ENCODE data around the gene SPTBN1. TPM values are rescaled to one million over a fixed set of nuclear protein-coding genes. Genes with fewer than 3 reads are reported as not detected.

Gene SPTBN1
- total RNA-seq, 3 donors from 2014 or later (not counting 1 experiment from before 2014, with no cell fraction given), result 65.7 to 142 (median 68.3) TPM

DNA sequence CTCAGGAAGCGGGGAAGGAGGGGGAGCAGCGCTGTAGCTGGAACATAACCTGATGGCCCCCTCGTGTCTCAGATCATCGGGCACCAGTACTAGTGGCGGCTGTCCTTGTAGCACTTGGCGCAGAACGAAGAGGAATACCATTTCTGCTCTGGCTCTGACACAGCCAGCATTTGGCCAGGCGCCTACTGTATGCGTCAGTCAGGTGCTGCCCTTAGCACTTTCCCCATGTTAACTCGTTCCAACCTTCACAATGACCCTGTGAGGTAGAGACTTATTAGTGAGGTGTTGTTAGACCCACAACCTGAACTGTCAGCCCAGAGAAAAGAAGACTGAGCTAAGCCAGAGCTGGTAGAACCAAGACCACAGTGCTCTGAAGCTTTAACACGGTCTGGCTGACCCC is 219.6 kb downstream of the SPTBN1 start:
- H3K27me3 ChIP-seq (ENCODE audit: control insufficient read depth, insufficient read depth, low read length), result no peaks in the 10 kb centered on the region
- H3K4me1 ChIP-seq (ENCODE audit: control insufficient read depth, insufficient read depth, low read length), result peaks cover 13% of the 10 kb centered on the region
- Mint-ChIP-seq H3K27me3 (ENCODE audit: low read depth in 2 of 2) (peaks cover 8 to 23% of the 10 kb centered on the region in 2 donors), H3K4me3 (no peak overlapping the region), H3K4me1 (peaks cover 11 to 15% of the 10 kb centered on the region in 2 donors), H3K27ac (no peak overlapping the region), H3K36me3 (no peaks in the 10 kb centered on the region), H3K9me3 (no peaks in the 10 kb centered on the region)
- no peaks in the 10 kb centered on the region for H3K36me3 ChIP-seq (ENCODE audit: control insufficient read depth, insufficient read depth, low read length)
- no peak overlapping the region for H3K4me3 ChIP-seq (ENCODE audit: low read length)
- no peak overlapping the region for H3K27ac ChIP-seq (ENCODE audit: low read length)
- 91% methylated on average over 11 of the region's 11 CpGs for WGBS (ENCODE audit: insufficient coverage)
- intact Hi-C loops (cut with micrococcal nuclease), result no loop called here
- TF ChIP-seq, protein P1, sequence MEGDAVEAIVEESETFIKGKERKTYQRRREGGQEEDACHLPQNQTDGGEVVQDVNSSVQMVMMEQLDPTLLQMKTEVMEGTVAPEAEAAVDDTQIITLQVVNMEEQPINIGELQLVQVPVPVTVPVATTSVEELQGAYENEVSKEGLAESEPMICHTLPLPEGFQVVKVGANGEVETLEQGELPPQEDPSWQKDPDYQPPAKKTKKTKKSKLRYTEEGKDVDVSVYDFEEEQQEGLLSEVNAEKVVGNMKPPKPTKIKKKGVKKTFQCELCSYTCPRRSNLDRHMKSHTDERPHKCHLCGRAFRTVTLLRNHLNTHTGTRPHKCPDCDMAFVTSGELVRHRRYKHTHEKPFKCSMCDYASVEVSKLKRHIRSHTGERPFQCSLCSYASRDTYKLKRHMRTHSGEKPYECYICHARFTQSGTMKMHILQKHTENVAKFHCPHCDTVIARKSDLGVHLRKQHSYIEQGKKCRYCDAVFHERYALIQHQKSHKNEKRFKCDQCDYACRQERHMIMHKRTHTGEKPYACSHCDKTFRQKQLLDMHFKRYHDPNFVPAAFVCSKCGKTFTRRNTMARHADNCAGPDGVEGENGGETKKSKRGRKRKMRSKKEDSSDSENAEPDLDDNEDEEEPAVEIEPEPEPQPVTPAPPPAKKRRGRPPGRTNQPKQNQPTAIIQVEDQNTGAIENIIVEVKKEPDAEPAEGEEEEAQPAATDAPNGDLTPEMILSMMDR (IDR thresholded peaks at IDR 0.05), result no peak
- no peak for DNase-seq
- ATAC-seq, result no peak
- H3K9me3 ChIP-seq (ENCODE audit: control insufficient read depth, insufficient read depth, low read length), result no peaks in the 10 kb centered on the region

DNA sequence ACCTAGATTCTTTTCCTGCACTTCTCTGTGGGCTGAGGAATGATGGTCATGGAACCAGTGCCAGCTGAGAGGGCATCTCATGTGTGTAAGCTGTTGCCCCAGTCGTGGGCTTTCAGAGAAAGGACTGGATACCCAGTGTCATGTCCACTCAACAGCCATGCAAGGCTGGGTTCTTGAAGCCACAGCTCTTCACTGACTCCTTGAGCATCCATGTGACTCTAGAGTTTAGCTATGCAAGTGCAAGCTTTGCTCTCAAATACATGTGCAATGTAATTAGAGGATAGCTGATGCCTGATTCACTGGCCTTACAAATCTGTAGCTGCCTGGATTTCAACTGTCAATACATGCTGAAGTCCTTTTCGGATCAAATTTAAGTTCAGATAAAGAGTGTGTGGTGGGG is 220.5 kb downstream of the SPTBN1 start:
- ATAC-seq (no peak), DNase-seq (no peak)
- Mint-ChIP-seq H3K4me1 (peaks cover 11 to 15% of the 10 kb centered on the region in 2 donors), H3K36me3 (no peaks in the 10 kb centered on the region), H3K27me3 (ENCODE audit: low read depth in 2 of 2) (peaks cover 8 to 23% of the 10 kb centered on the region in 2 donors), H3K4me3 (no peak overlapping the region), H3K9me3 (no peaks in the 10 kb centered on the region), H3K27ac (no peak overlapping the region)
- H3K27ac ChIP-seq (ENCODE audit: low read length), result no peak overlapping the region
- no peaks in the 10 kb centered on the region for H3K36me3 ChIP-seq (ENCODE audit: control insufficient read depth, insufficient read depth, low read length)
- H3K9me3 ChIP-seq (ENCODE audit: control insufficient read depth, insufficient read depth, low read length), result no peaks in the 10 kb centered on the region
- TF ChIP-seq, protein P1 (IDR thresholded peaks at IDR 0.05), result no peak
- no peaks in the 10 kb centered on the region for H3K27me3 ChIP-seq (ENCODE audit: control insufficient read depth, insufficient read depth, low read length)
- intact Hi-C loops (cut with micrococcal nuclease), result no loop called here
- peaks cover 13% of the 10 kb centered on the region for H3K4me1 ChIP-seq (ENCODE audit: control insufficient read depth, insufficient read depth, low read length)
- no peak overlapping the region for H3K4me3 ChIP-seq (ENCODE audit: low read length)
- WGBS (ENCODE audit: insufficient coverage), result 71% methylated on average over 2 of the region's 2 CpGs

DNA sequence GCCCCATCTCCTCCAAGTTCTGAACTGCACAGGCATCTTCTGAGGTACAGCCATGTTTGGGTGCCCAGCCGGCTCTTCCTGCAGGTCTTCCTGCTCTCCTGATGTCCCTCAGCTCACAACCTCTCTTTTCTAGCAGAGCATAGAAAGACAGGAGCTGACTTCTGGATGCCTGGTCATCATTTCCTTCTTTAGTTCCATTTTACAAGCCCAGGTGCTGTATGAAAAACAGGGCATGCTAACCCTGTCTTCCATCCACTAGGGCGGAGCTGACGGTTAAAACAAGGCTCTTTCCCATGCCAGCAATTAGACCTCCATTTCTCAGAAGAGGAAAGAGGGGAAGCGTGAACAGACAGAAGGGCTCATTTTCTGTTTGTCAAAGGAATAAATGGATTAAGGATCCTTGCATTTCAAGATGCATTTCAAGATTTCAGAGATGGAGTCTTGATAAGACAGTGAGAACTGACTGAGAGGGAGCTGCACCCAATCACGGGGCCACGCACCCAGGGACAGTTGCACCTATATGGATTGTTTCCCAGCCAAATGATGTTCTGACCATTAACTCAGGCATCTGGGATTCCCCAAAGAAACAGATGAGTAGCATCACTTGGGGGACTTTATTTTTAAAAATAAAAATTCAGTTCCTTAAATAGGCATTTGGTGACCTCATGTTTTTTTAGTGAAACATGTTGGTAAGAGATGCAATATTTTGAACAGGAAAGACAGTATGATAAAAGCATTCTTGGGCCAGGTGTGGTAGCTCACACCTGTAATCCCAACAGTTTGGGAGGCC is 221.5 kb downstream of the SPTBN1 start:
- H3K27ac ChIP-seq (ENCODE audit: low read length), result no peak overlapping the region
- ATAC-seq (no peak), DNase-seq (no peak)
- 95% methylated on average over 6 of the region's 6 CpGs for WGBS (ENCODE audit: insufficient coverage)
- Mint-ChIP-seq H3K9me3 (no peaks in the 10 kb centered on the region), H3K4me3 (no peak overlapping the region), H3K27ac (no peak overlapping the region), H3K4me1 (peaks cover 11 to 15% of the 10 kb centered on the region in 2 donors), H3K36me3 (no peaks in the 10 kb centered on the region), H3K27me3 (ENCODE audit: low read depth in 2 of 2) (peaks cover 8 to 23% of the 10 kb centered on the region in 2 donors)
- H3K27me3 ChIP-seq (ENCODE audit: control insufficient read depth, insufficient read depth, low read length), result no peaks in the 10 kb centered on the region
- intact Hi-C loops (cut with micrococcal nuclease), result no loop called here
- H3K9me3 ChIP-seq (ENCODE audit: control insufficient read depth, insufficient read depth, low read length), result no peaks in the 10 kb centered on the region
- TF ChIP-seq, protein P1 (IDR thresholded peaks at IDR 0.05), result no peak
- H3K36me3 ChIP-seq (ENCODE audit: control insufficient read depth, insufficient read depth, low read length), result no peaks in the 10 kb centered on the region
- no peak overlapping the region for H3K4me3 ChIP-seq (ENCODE audit: low read length)
- H3K4me1 ChIP-seq (ENCODE audit: control insufficient read depth, insufficient read depth, low read length), result peaks cover 13% of the 10 kb centered on the region

All from natural killer cell (primary cell).